Measurements from ENCODE around the gene CYP2W1. TPM values are rescaled to one million over a fixed set of nuclear protein-coding genes. Genes with fewer than 3 reads are reported as not detected.

The CYP2W1 gene
- total RNA-seq, 1 experiment from 2014 or later, result not detected

DNA sequence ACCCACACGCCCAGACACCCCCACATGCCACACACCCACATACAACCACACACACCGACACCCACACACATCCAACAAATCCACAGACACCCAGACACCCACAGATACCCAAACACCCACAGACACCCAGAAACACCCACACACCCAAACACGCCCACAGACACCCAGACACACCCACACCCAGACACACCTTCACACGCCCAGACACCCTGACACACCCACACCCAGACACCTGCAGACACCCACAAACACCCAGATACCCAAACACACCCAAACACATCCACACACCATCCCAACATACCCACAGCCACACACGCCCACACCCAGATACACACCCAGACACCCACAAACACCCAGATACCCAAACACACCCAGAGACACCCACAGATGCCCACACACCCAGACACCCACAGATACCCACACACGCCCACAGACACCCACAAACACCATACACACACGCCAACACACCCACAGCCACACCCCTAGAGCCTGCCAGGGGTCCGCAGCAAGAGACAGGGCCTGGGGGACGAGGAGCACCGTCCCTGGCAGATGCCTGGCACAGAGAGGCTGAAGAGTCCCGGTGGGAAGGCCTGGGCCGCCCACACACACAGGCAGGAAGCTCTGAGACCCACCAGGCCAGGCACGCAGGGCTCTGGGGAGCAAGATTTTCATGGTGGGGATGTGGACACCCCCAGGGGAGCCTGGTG is 28.5 kb downstream of the CYP2W1 start:
- intact Hi-C loops (cut with micrococcal nuclease), result no loop called here
- Histone ChIP-seq H3K9me3 (ENCODE audit: control insufficient read depth in 1 of 2, insufficient read depth in 1 of 2, low read depth in 1 of 2, low read length in 2 of 2) (no peaks in the 10 kb centered on the region), H3K36me3 (ENCODE audit: control insufficient read depth in 1 of 2, insufficient read depth in 2 of 2, low read length in 2 of 2) (no peaks in the 10 kb centered on the region), H2AFZ (ENCODE audit: low read depth, low read length, poor library complexity, severe bottlenecking) (no peak overlapping the region), H3K27me3 (ENCODE audit: insufficient read depth, low read length) (no peaks in the 10 kb centered on the region), H3K27ac (ENCODE audit: low read depth, low read length) (no peak overlapping the region), H3K9ac (ENCODE audit: low read length) (no peak overlapping the region), H3K4me3 (replicated peaks in 1 of 2; ENCODE audit: low read depth in 1 of 2, low read length in 2 of 2) (no peak overlapping the region), H4K20me1 (ENCODE audit: insufficient read depth) (no peaks in the 10 kb centered on the region), H3K79me2 (ENCODE audit: insufficient read depth, low read length) (0 out of 2 replicates have a peak, but pooled peaks cover 5% of the 10 kb centered on the region), H3K4me2 (ENCODE audit: low read length) (no peak overlapping the region), H3K4me1 (ENCODE audit: control insufficient read depth in 1 of 2, insufficient read depth in 2 of 2, low read length in 2 of 2) (no peaks in the 10 kb centered on the region), H3K9me2 (ENCODE audit: insufficient read depth) (no peaks in the 10 kb centered on the region)
- BruUV-seq (replicated peaks), result no TSS peak
- no peak for ATAC-seq
- TF ChIP-seq, protein P1, sequence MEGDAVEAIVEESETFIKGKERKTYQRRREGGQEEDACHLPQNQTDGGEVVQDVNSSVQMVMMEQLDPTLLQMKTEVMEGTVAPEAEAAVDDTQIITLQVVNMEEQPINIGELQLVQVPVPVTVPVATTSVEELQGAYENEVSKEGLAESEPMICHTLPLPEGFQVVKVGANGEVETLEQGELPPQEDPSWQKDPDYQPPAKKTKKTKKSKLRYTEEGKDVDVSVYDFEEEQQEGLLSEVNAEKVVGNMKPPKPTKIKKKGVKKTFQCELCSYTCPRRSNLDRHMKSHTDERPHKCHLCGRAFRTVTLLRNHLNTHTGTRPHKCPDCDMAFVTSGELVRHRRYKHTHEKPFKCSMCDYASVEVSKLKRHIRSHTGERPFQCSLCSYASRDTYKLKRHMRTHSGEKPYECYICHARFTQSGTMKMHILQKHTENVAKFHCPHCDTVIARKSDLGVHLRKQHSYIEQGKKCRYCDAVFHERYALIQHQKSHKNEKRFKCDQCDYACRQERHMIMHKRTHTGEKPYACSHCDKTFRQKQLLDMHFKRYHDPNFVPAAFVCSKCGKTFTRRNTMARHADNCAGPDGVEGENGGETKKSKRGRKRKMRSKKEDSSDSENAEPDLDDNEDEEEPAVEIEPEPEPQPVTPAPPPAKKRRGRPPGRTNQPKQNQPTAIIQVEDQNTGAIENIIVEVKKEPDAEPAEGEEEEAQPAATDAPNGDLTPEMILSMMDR (IDR thresholded peaks at IDR 0.05 in 2 of 3, conservative IDR thresholded peaks at IDR 0.05 in 1 of 3; ENCODE audit: borderline replicate concordance in 1 of 3, insufficient read depth in 1 of 3, low read depth in 2 of 3, low read length in 2 of 3), result no peak
- TF ChIP-seq SIN3A (IDR thresholded peaks at IDR 0.05; ENCODE audit: low read depth) (no peak), SP1 (IDR thresholded peaks at IDR 0.05; ENCODE audit: low read depth) (no peak), EZH2 (IDR thresholded peaks at IDR 0.05) (no peak), FOSL1 (IDR thresholded peaks at IDR 0.05; ENCODE audit: low read depth) (no peak), RAD21 (IDR thresholded peaks at IDR 0.05; ENCODE audit: low read depth) (no peak), CEBPB (IDR thresholded peaks at IDR 0.05; ENCODE audit: low read depth) (no peak), EZH2phosphoT487 (IDR thresholded peaks at IDR 0.05; ENCODE audit: borderline replicate concordance) (no peak), POLR2AphosphoS5 (IDR thresholded peaks at IDR 0.05; ENCODE audit: low read depth, low read length) (no peak), ZNF274 (IDR thresholded peaks at IDR 0.05; ENCODE audit: low read depth, low read length) (no peak), JUND (IDR thresholded peaks at IDR 0.05) (no peak)
- TF ChIP-seq, protein P2, sequence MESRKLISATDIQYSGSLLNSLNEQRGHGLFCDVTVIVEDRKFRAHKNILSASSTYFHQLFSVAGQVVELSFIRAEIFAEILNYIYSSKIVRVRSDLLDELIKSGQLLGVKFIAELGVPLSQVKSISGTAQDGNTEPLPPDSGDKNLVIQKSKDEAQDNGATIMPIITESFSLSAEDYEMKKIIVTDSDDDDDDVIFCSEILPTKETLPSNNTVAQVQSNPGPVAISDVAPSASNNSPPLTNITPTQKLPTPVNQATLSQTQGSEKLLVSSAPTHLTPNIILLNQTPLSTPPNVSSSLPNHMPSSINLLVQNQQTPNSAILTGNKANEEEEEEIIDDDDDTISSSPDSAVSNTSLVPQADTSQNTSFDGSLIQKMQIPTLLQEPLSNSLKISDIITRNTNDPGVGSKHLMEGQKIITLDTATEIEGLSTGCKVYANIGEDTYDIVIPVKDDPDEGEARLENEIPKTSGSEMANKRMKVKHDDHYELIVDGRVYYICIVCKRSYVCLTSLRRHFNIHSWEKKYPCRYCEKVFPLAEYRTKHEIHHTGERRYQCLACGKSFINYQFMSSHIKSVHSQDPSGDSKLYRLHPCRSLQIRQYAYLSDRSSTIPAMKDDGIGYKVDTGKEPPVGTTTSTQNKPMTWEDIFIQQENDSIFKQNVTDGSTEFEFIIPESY (IDR thresholded peaks at IDR 0.05; ENCODE audit: extremely low read depth, insufficient replicate concordance, low read length), result no peak
- DNase-seq (ENCODE audit: low read depth, low spot score), result no peak
- CTCF ChIA-PET, result no interaction called here
- RAD21 ChIA-PET (ENCODE audit: low non-redundant PET in 1 of 2, low total read pairs in 2 of 2, uncharacterized antibody in 2 of 2, unreplicated experiment in 2 of 2), result no interaction called here
- POLR2A ChIA-PET, result no interaction called here
